LNCaP clone FGC (cell line): ENCODE results near the gene PWWP2B.
"Not testable (repeated sequence)": the region's sequence is repeated elsewhere in the genome, so short reads cannot be mapped to it uniquely, and the experiment has no call there.

ENCODE experiments used
- DNase-seq: peaks from one replicate; pipeline ENCODE4 v3.0.0-alpha.2; 2011; ENCODE audit warnings: low read depth
- H3K4me3 ChIP-seq: 2 replicates; pipeline ENCODE4 v1.5.1; 2011; ENCODE audit warnings: mild to moderate bottlenecking, low read depth, low read length, control low read depth
- CTCF ChIP-seq: IDR thresholded peaks from 2 replicates; pipeline ENCODE4 v1.5.1; 2012; ENCODE audit warnings: mild to moderate bottlenecking; ENCODE audit not compliant: control insufficient read depth, insufficient read depth; ENCODE audit errors: extremely low read depth

Gene PWWP2B

GRCh38 chr10:132374176-132374575 lies 22.8 kb upstream of the PWWP2B start:
- no peak overlapping the region for H3K4me3 ChIP-seq
- no peak for DNase-seq
- TF ChIP-seq CTCF = no peak

DNA sequence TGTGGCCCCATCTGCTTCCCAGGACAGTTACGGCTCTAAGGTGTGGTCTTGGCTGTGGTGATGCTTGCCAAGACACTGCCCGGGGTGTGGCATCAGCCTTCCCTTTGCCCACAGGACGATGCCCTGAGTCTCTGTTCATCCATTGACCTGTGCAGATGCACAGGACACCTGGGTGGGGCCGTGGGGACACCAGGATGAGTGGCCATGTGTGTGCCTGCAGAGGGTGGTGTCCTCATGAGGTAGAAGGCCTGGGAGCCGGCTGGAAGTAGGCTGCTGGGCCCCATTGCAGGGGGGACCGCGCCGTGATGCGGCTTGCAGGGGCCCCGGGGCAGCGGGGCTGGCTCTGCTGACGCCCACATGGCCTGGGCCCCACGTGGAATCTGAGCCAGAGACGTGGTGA lies 22.4 kb upstream of the PWWP2B start:
- TF ChIP-seq CTCF = no peak
- no peak for DNase-seq
- no peak overlapping the region for H3K4me3 ChIP-seq

- no peak overlapping the region for H3K4me3 ChIP-seq
- DNase-seq = no peak
- no peak for TF ChIP-seq CTCF
Measured at GRCh38 chr10:132375116-132375794, 21.7 kb upstream of the PWWP2B start.

GRCh38 chr10:132375795-132376297 lies 21.2 kb upstream of the PWWP2B start:
- no peak overlapping the region for H3K4me3 ChIP-seq
- no peak for TF ChIP-seq CTCF

DNA sequence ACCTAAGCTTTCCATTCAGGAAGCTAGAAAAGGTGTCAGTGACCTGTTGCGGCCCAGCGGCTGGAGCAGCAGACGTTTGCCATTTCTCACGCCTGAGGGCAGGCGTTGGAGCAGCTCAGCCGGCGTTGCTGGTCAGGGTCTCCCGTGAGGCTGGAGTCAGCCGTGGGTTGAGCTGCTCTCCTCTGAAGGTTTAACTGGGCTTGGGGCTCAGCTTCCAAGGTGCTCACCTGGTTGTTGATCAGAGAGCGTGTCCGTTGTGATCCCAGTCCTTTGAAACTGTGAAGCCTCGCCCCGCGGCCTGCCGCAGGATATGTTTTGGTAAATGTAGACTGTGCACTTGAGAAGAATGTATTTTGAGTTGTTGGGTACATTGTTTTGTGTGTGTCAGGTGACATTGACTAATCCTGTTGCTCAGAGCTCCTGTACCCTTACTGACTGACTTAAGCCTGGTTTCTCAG lies 20.6 kb upstream of the PWWP2B start:
- no peak for DNase-seq
- no peak overlapping the region for H3K4me3 ChIP-seq
- no peak for TF ChIP-seq CTCF

More at GRCh38 chr10:132375795-132376297, 21.2 kb upstream of the PWWP2B start:
- DNase-seq = no peak

- DNase-seq = no peak
- H3K4me3 ChIP-seq = no peak overlapping the region
- no peak for TF ChIP-seq CTCF
Measured at GRCh38 chr10:132377326-132377725, 19.7 kb upstream of the PWWP2B start.

DNA sequence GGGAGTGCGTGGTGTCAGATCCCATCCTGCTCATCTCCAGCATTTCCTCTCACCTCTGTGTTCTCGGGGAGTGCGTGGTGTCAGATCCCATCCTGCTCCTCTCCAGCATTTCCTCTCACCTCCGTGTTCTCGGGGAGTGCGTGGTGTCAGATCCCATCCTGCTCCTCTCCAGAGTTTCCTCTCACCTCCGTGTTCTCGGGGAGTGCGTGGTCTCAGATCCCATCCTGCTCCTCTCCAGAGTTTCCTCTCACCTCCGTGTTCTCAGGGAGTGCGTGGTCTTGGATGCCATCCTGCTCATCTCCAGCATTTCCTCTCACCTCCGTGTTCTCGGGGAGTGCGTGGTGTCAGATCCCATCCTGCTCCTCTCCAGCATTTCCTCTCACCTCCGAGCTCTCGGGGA lies 18.0 kb upstream of the PWWP2B start:
- not testable (repeated sequence) for H3K4me3 ChIP-seq, DNase-seq

GRCh38 chr10:132380986-132381385 lies 16.0 kb upstream of the PWWP2B start:
- not testable (repeated sequence) for H3K4me3 ChIP-seq, DNase-seq
